Endothelial cell of umbilical vein (primary cell): ENCODE results near the gene FHOD1.

Experiments used
- EZH2 ChIP-seq: IDR thresholded peaks from 2 replicates; pipeline ENCODE4 v1.6.1; 2012; ENCODE audit warnings: borderline replicate concordance, low read depth, mild to moderate bottlenecking, moderate library complexity, low read length, inconsistent platforms; ENCODE audit not compliant: severe bottlenecking
- JUN ChIP-seq: IDR thresholded peaks from 2 replicates; pipeline ENCODE4 v1.6.1; 2011; ENCODE audit warnings: borderline replicate concordance, low read depth; ENCODE audit not compliant: insufficient read length, insufficient read depth
- MYC ChIP-seq: IDR thresholded peaks from one replicate; pipeline ENCODE4 v1.6.1; 2011; ENCODE audit warnings: mild to moderate bottlenecking, low read depth, low read length
- POLR2A ChIP-seq: IDR thresholded peaks from 2 replicates; pipeline ENCODE4 v1.6.1; 2012; ENCODE audit warnings: low read depth, mild to moderate bottlenecking, control low read depth, low read length
- TF ChIP-seq, protein P1 (sequence below), 2 donors: IDR thresholded peaks; 1 replicate in 1 of 2; 2 replicates in 1 of 2; pipeline ENCODE4 v1.5.1; 2011; ENCODE audit warnings: low read length in 2 of 2, mild to moderate bottlenecking in 2 of 2, moderate library complexity in 2 of 2, control low read depth in 1 of 2, inconsistent platforms in 1 of 2, low read depth in 1 of 2; ENCODE audit not compliant: insufficient read depth in 1 of 2; ENCODE audit errors: extremely low read depth in 1 of 2
- TF ChIP-seq, protein P2 (sequence below): IDR thresholded peaks from 2 replicates; pipeline ENCODE4 v1.6.1; 2011; ENCODE audit not compliant: insufficient read depth, insufficient read length

DNA sequence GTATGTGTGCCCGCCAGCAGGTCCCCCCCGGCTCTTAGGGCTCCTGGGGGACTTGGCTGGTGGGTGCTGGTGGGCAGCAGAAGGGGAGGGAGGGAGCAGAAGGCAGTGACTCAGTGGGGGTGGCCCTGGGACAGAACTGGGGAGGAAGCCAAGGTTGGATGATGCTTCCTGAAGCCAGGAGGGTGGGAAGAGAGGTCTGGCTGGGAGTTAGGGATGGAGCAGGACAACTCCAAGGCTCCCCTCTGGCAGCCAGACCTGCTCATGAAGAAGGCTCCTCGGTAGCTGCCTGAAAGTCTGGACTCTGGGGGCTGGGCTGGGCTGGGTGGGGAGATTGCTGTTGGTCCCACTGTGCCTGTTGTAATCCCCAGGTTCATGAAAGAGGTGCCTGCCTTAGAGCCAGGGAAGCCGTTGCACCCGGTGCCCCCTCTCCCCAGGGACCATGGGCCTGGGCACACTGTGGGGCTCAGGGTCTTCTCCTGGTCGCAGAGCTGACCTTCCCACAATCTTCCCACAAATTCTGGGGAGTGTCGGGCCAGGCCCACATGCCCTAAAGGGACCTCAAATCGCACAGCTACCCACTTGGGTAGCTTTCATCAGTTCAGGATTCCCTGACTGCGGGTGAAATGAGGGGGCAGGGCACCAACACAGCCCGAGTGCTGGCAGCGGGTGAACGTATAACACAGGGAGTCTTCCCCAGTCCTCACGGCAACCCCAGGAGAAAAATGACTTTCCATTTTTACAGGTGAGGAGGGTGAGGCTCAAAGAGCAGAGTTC, 30.9 kb upstream of the FHOD1 start:
- TF ChIP-seq, protein P1, sequence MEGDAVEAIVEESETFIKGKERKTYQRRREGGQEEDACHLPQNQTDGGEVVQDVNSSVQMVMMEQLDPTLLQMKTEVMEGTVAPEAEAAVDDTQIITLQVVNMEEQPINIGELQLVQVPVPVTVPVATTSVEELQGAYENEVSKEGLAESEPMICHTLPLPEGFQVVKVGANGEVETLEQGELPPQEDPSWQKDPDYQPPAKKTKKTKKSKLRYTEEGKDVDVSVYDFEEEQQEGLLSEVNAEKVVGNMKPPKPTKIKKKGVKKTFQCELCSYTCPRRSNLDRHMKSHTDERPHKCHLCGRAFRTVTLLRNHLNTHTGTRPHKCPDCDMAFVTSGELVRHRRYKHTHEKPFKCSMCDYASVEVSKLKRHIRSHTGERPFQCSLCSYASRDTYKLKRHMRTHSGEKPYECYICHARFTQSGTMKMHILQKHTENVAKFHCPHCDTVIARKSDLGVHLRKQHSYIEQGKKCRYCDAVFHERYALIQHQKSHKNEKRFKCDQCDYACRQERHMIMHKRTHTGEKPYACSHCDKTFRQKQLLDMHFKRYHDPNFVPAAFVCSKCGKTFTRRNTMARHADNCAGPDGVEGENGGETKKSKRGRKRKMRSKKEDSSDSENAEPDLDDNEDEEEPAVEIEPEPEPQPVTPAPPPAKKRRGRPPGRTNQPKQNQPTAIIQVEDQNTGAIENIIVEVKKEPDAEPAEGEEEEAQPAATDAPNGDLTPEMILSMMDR (IDR thresholded peaks at IDR 0.05; ENCODE audit: extremely low read depth in 1 of 2, insufficient read depth in 1 of 2, low read depth in 1 of 2, low read length in 2 of 2), result no peak
- TF ChIP-seq EZH2, result no peak
- peak; percentile 54 for TF ChIP-seq POLR2A
- TF ChIP-seq, protein P2, sequence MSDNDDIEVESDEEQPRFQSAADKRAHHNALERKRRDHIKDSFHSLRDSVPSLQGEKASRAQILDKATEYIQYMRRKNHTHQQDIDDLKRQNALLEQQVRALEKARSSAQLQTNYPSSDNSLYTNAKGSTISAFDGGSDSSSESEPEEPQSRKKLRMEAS, result no peak
- TF ChIP-seq MYC, result no peak
- no peak for TF ChIP-seq JUN
